Measurements from ENCODE around the gene KCNQ2.

Gene KCNQ2

GRCh38 chr20:63470410-63470809, 2.0 kb downstream of the KCNQ2 start:
- Histone ChIP-seq H3K4me1 (ENCODE audit: control insufficient read depth in 2 of 2, insufficient read depth in 1 of 2, low read depth in 1 of 2, low read length in 2 of 2) (peaks cover 12 to 40% of the 10 kb centered on the region in 2 donors), H3K4me3 (ENCODE audit: low read length in 2 of 2) (peak overlapping the region in 1 of 2 donors; percentile 90), H2AFZ (ENCODE audit: low read length) (no peak overlapping the region), H3K23ac (ENCODE audit: low read depth, low read length, poor library complexity) (peak overlapping the region; percentile 68), H2BK15ac (ENCODE audit: low read length) (peak overlapping the region; percentile 21), H2AK5ac (ENCODE audit: low read depth, low read length) (peak overlapping the region; percentile 89), H3K14ac (ENCODE audit: low read length) (no peak overlapping the region), H2BK12ac (ENCODE audit: low read length) (peak overlapping the region; percentile 88), H3K9ac (ENCODE audit: low read depth, low read length, poor library complexity) (peak overlapping the region; percentile 21), H3K36me3 (replicated peaks in 1 of 2; ENCODE audit: control insufficient read depth in 2 of 2, insufficient read depth in 2 of 2, low read length in 2 of 2) (peaks cover 1 to 37% of the 10 kb centered on the region in 2 donors), H3K27me3 (ENCODE audit: control insufficient read depth in 3 of 3, insufficient read depth in 3 of 3, low read depth in 1 of 3, low read length in 3 of 3) (peaks cover 0 to 23% (median 17%) of the 10 kb centered on the region in 3 experiments), H4K8ac (ENCODE audit: low read depth, low read length) (no peak overlapping the region), H4K91ac (ENCODE audit: low read depth, low read length, poor library complexity) (no peak overlapping the region), H3K79me1 (ENCODE audit: low read depth, low read length) (peaks cover 18% of the 10 kb centered on the region), H3K27ac (replicated peaks; ENCODE audit: low read length) (no peak overlapping the region), H2BK5ac (ENCODE audit: low read length) (no peak overlapping the region), H3K4ac (ENCODE audit: low read length) (no peak overlapping the region), H3K9me3 (replicated peaks in 1 of 2; ENCODE audit: control insufficient read depth in 2 of 2, insufficient read depth in 1 of 2, low read depth in 1 of 2, low read length in 2 of 2) (peaks cover 0 to 2% of the 10 kb centered on the region in 2 donors), H3K18ac (ENCODE audit: low read length) (peak overlapping the region; percentile 71), H2BK120ac (ENCODE audit: low read depth, low read length) (peak overlapping the region; percentile 38), H3K4me2 (ENCODE audit: insufficient read depth, low read length, poor library complexity, severe bottlenecking) (peak overlapping the region; percentile 18)
- DNase-seq (ENCODE audit: low spot score), result no peak
- no CpG with 5 or more reads among the region's 10 CpGs for WGBS, 2 donors (ENCODE audit: extremely low coverage in 2 of 2, insufficient read length in 2 of 2, insufficient replicate concordance in 1 of 2)

DNA sequence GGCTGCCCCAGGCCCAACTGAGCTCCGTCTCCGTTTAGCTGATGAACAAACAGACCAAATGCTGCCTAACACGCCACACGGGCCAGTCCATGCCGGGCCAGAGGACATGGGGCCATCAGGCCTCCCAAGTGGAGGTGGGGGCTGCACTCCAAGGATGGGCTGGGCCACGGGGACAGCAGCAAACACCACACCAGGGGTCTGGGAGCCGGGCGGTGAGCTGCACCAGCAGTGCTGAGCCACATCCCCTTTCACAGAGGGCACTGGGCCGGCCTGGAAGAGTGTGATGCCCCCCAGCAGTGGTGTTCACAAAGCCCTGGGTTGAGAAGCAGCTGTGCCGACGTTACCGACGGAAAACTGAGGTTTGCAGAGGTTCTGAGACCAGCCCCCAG, 2.7 kb downstream of the KCNQ2 start:
- Histone ChIP-seq H3K18ac (ENCODE audit: low read length) (peak overlapping the region; percentile 76), H3K9me3 (replicated peaks in 1 of 2; ENCODE audit: control insufficient read depth in 2 of 2, insufficient read depth in 1 of 2, low read depth in 1 of 2, low read length in 2 of 2) (peaks cover 0 to 2% of the 10 kb centered on the region in 2 donors), H3K36me3 (replicated peaks in 1 of 2; ENCODE audit: control insufficient read depth in 2 of 2, insufficient read depth in 2 of 2, low read length in 2 of 2) (peaks cover 1 to 44% of the 10 kb centered on the region in 2 donors), H2BK15ac (ENCODE audit: low read length) (peak overlapping the region; percentile 94), H2BK120ac (ENCODE audit: low read depth, low read length) (no peak overlapping the region), H2AFZ (ENCODE audit: low read length) (no peak overlapping the region), H3K4me1 (ENCODE audit: control insufficient read depth in 2 of 2, insufficient read depth in 1 of 2, low read depth in 1 of 2, low read length in 2 of 2) (peaks cover 12 to 47% of the 10 kb centered on the region in 2 donors), H3K79me1 (ENCODE audit: low read depth, low read length) (peaks cover 18% of the 10 kb centered on the region), H3K4me2 (ENCODE audit: insufficient read depth, low read length, poor library complexity, severe bottlenecking) (no peak overlapping the region), H3K14ac (ENCODE audit: low read length) (peak overlapping the region; percentile 90), H3K4ac (ENCODE audit: low read length) (no peak overlapping the region), H4K8ac (ENCODE audit: low read depth, low read length) (no peak overlapping the region), H3K4me3 (ENCODE audit: low read length in 2 of 2) (peak overlapping the region in 1 of 2 donors; percentile 90), H4K91ac (ENCODE audit: low read depth, low read length, poor library complexity) (no peak overlapping the region), H2BK5ac (ENCODE audit: low read length) (no peak overlapping the region), H2AK5ac (ENCODE audit: low read depth, low read length) (peak overlapping the region; percentile 89), H3K27ac (replicated peaks; ENCODE audit: low read length) (no peak overlapping the region), H3K9ac (ENCODE audit: low read depth, low read length, poor library complexity) (peak overlapping the region; percentile 70), H2BK12ac (ENCODE audit: low read length) (peak overlapping the region; percentile 58), H3K23ac (ENCODE audit: low read depth, low read length, poor library complexity) (peak overlapping the region; percentile 68), H3K27me3 (ENCODE audit: control insufficient read depth in 3 of 3, insufficient read depth in 3 of 3, low read depth in 1 of 3, low read length in 3 of 3) (peaks cover 0 to 16% (median 13%) of the 10 kb centered on the region in 3 experiments)
- WGBS, 2 donors (ENCODE audit: extremely low coverage in 2 of 2, insufficient read length in 2 of 2, insufficient replicate concordance in 1 of 2), result no CpG with 5 or more reads among the region's 13 CpGs
- DNase-seq (ENCODE audit: low spot score), result no peak

GRCh38 chr20:63469019-63469712, 3.3 kb downstream of the KCNQ2 start:
- peaks cover 0 to 2% of the 10 kb centered on the region in 2 donors for H3K9me3 ChIP-seq (replicated peaks in 1 of 2; ENCODE audit: control insufficient read depth in 2 of 2, insufficient read depth in 1 of 2, low read depth in 1 of 2, low read length in 2 of 2)
- no CpG with 5 or more reads among the region's 22 CpGs for WGBS, 2 donors (ENCODE audit: extremely low coverage in 2 of 2, insufficient read length in 2 of 2, insufficient replicate concordance in 1 of 2)
- H3K4me1 ChIP-seq (ENCODE audit: control insufficient read depth in 2 of 2, insufficient read depth in 1 of 2, low read depth in 1 of 2, low read length in 2 of 2), result peaks cover 13 to 53% of the 10 kb centered on the region in 2 donors
- H4K91ac ChIP-seq (ENCODE audit: low read depth, low read length, poor library complexity), result no peak overlapping the region
- H3K23ac ChIP-seq (ENCODE audit: low read depth, low read length, poor library complexity), result peak overlapping the region; percentile 68
- peaks cover 1 to 45% of the 10 kb centered on the region in 2 donors for H3K36me3 ChIP-seq (replicated peaks in 1 of 2; ENCODE audit: control insufficient read depth in 2 of 2, insufficient read depth in 2 of 2, low read length in 2 of 2)
- H3K4me2 ChIP-seq (ENCODE audit: insufficient read depth, low read length, poor library complexity, severe bottlenecking), result no peak overlapping the region
- no peak overlapping the region for H2BK5ac ChIP-seq (ENCODE audit: low read length)
- peak overlapping the region; percentile 58 for H2BK12ac ChIP-seq (ENCODE audit: low read length)
- H3K4me3 ChIP-seq (ENCODE audit: low read length in 2 of 2), result no peak overlapping the region
- H3K4ac ChIP-seq (ENCODE audit: low read length), result no peak overlapping the region
- no peak overlapping the region for H4K8ac ChIP-seq (ENCODE audit: low read depth, low read length)
- H3K27me3 ChIP-seq (ENCODE audit: control insufficient read depth in 3 of 3, insufficient read depth in 3 of 3, low read depth in 1 of 3, low read length in 3 of 3), result peaks cover 0 to 11% (median 8%) of the 10 kb centered on the region in 3 experiments
- H2AFZ ChIP-seq (ENCODE audit: low read length), result no peak overlapping the region
- no peak overlapping the region for H2BK120ac ChIP-seq (ENCODE audit: low read depth, low read length)
- no peak for DNase-seq (ENCODE audit: low spot score)
- H3K14ac ChIP-seq (ENCODE audit: low read length), result no peak overlapping the region
- peaks cover 22% of the 10 kb centered on the region for H3K79me1 ChIP-seq (ENCODE audit: low read depth, low read length)
- H3K27ac ChIP-seq (replicated peaks; ENCODE audit: low read length), result no peak overlapping the region
- peak overlapping the region; percentile 89 for H2AK5ac ChIP-seq (ENCODE audit: low read depth, low read length)
- H3K18ac ChIP-seq (ENCODE audit: low read length), result peak overlapping the region; percentile 76
- peak overlapping the region; percentile 70 for H3K9ac ChIP-seq (ENCODE audit: low read depth, low read length, poor library complexity)
- H2BK15ac ChIP-seq (ENCODE audit: low read length), result peak overlapping the region; percentile 94

- H2BK12ac ChIP-seq (ENCODE audit: low read length), result no peak overlapping the region
- H3K14ac ChIP-seq (ENCODE audit: low read length), result no peak overlapping the region
- H3K27me3 ChIP-seq (ENCODE audit: control insufficient read depth in 3 of 3, insufficient read depth in 3 of 3, low read depth in 1 of 3, low read length in 3 of 3), result peaks cover 0 to 5% (median 4%) of the 10 kb centered on the region in 3 experiments
- no peak overlapping the region for H3K27ac ChIP-seq (replicated peaks; ENCODE audit: low read length)
- H3K4me1 ChIP-seq (ENCODE audit: control insufficient read depth in 2 of 2, insufficient read depth in 1 of 2, low read depth in 1 of 2, low read length in 2 of 2), result peaks cover 17 to 55% of the 10 kb centered on the region in 2 donors
- H3K4me3 ChIP-seq (ENCODE audit: low read length in 2 of 2), result no peak overlapping the region
- H3K18ac ChIP-seq (ENCODE audit: low read length), result peak overlapping the region; percentile 33
- no peak overlapping the region for H3K4me2 ChIP-seq (ENCODE audit: insufficient read depth, low read length, poor library complexity, severe bottlenecking)
- H2BK15ac ChIP-seq (ENCODE audit: low read length), result no peak overlapping the region
- no peak overlapping the region for H4K91ac ChIP-seq (ENCODE audit: low read depth, low read length, poor library complexity)
- no peak overlapping the region for H2AFZ ChIP-seq (ENCODE audit: low read length)
- peak overlapping the region; percentile 73 for H3K23ac ChIP-seq (ENCODE audit: low read depth, low read length, poor library complexity)
- peaks cover 1 to 45% of the 10 kb centered on the region in 2 donors for H3K36me3 ChIP-seq (replicated peaks in 1 of 2; ENCODE audit: control insufficient read depth in 2 of 2, insufficient read depth in 2 of 2, low read length in 2 of 2)
- H2BK120ac ChIP-seq (ENCODE audit: low read depth, low read length), result no peak overlapping the region
- no peak for DNase-seq (ENCODE audit: low spot score)
- no peak overlapping the region for H2BK5ac ChIP-seq (ENCODE audit: low read length)
- no peak overlapping the region for H3K4ac ChIP-seq (ENCODE audit: low read length)
- peaks cover 26% of the 10 kb centered on the region for H3K79me1 ChIP-seq (ENCODE audit: low read depth, low read length)
- H4K8ac ChIP-seq (ENCODE audit: low read depth, low read length), result peak overlapping the region; percentile 3
- no CpG with 5 or more reads among the region's 12 CpGs for WGBS, 2 donors (ENCODE audit: extremely low coverage in 2 of 2, insufficient read length in 2 of 2, insufficient replicate concordance in 1 of 2)
- peaks cover 0 to 2% of the 10 kb centered on the region in 2 donors for H3K9me3 ChIP-seq (replicated peaks in 1 of 2; ENCODE audit: control insufficient read depth in 2 of 2, insufficient read depth in 1 of 2, low read depth in 1 of 2, low read length in 2 of 2)
- H3K9ac ChIP-seq (ENCODE audit: low read depth, low read length, poor library complexity), result no peak overlapping the region
- no peak overlapping the region for H2AK5ac ChIP-seq (ENCODE audit: low read depth, low read length)
Measured at GRCh38 chr20:63468421-63468820, 4.0 kb downstream of the KCNQ2 start.

Measured in neuronal stem cell (in vitro differentiated cells).